Heart left ventricle (tissue), 13 donors: Measurements from ENCODE around the gene ST3GAL5.
"Not testable (repeated sequence)": the region's sequence is repeated elsewhere in the genome, so short reads cannot be mapped to it uniquely, and the experiment has no call there.

Experiments
- POLR2A ChIP-seq, 2 donors: fragments of 450-650 bp; IDR thresholded peaks; one replicate each; pipeline ENCODE4 v1.6.1; 2017; ENCODE audit warnings: antibody characterized with exemption in 2 of 2, mild to moderate bottlenecking in 2 of 2, moderate library complexity in 2 of 2
- TF ChIP-seq, protein P1 (sequence below), 12 donors: fragments of 200-600 bp; sonication (generic) in 4 of 12; IDR thresholded peaks; one replicate each; pipeline versions ENCODE4 v1.5.0 to v1.8.0; 2018 to 2022; ENCODE audit warnings: antibody characterized with exemption in 12 of 12, mild to moderate bottlenecking in 5 of 12
- donor health status: ischemic (EF 13 %, LVEDD 7.1; RV severe dilation, severe dysfunction).
- donor health status: DM: no; HTN: yes; CAD: no.
- donor health status: DM: no; HTN: no; CAD: no.
- donor health status: ischemic (EF 25% LVEDD 6.9; RV normal size, moderate dysfunction).
- donor health status: ischemic (EF 25% LVEDD 5.7; RV mildly dilated, moderate dysfunction).
- donor health status: ischemic (EF 35%, LVEDD 5.7; RV mildly dilated, moderate dysfunction).
- donor health status: nonischemic (EF 11% LVEDD 7.7; RV severe dilation, severe dysfunction).
- donor health status: DM: yes; HTN: yes; CAD: no.
- donor health status: PGD.
- donor health status: ischemic (EF 29% LVEDD 5.4; RV normal size, mild dysfunction).
- donor health status: nonischemic (EF 23%, LVEDD 6.1; RV moderate dilation, normal function).

- TF ChIP-seq, protein P1, sequence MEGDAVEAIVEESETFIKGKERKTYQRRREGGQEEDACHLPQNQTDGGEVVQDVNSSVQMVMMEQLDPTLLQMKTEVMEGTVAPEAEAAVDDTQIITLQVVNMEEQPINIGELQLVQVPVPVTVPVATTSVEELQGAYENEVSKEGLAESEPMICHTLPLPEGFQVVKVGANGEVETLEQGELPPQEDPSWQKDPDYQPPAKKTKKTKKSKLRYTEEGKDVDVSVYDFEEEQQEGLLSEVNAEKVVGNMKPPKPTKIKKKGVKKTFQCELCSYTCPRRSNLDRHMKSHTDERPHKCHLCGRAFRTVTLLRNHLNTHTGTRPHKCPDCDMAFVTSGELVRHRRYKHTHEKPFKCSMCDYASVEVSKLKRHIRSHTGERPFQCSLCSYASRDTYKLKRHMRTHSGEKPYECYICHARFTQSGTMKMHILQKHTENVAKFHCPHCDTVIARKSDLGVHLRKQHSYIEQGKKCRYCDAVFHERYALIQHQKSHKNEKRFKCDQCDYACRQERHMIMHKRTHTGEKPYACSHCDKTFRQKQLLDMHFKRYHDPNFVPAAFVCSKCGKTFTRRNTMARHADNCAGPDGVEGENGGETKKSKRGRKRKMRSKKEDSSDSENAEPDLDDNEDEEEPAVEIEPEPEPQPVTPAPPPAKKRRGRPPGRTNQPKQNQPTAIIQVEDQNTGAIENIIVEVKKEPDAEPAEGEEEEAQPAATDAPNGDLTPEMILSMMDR (IDR thresholded peaks at IDR 0.05): not testable (repeated sequence)
- TF ChIP-seq POLR2A (IDR thresholded peaks at IDR 0.05): not testable (repeated sequence)
Observed at GRCh38 chr2:85829394-85829793, 59.4 kb downstream of the ST3GAL5 start.
